Mucosa of stomach (tissue), 1 donor: Measurements from ENCODE around the gene UPF3A.
"Not testable (repeated sequence)": the region's sequence is repeated elsewhere in the genome, so short reads cannot be mapped to it uniquely, and the experiment has no call there.

ENCODE experiments used
- H3K27me3 ChIP-seq: one replicate; pipeline ENCODE4 v1.7.0; 2013; ENCODE audit warnings: mild to moderate bottlenecking, low read length; ENCODE audit not compliant: control insufficient read depth, insufficient read depth
- H3K36me3 ChIP-seq: one replicate; pipeline ENCODE4 v1.7.0; 2013; ENCODE audit warnings: low read length; ENCODE audit not compliant: control insufficient read depth, insufficient read depth
- H3K4me1 ChIP-seq: one replicate; pipeline ENCODE4 v1.7.0; 2013; ENCODE audit warnings: mild to moderate bottlenecking, low read length; ENCODE audit not compliant: control insufficient read depth, insufficient read depth
- H3K4me3 ChIP-seq: one replicate; pipeline ENCODE4 v1.7.0; 2013; ENCODE audit warnings: low read length
- H3K9ac ChIP-seq: one replicate; pipeline ENCODE4 v1.7.0; 2013; ENCODE audit warnings: mild to moderate bottlenecking, low read length, moderate library complexity
- H3K9me3 ChIP-seq: one replicate; pipeline ENCODE4 v1.7.0; 2013; ENCODE audit warnings: mild to moderate bottlenecking, low read length, moderate library complexity; ENCODE audit not compliant: control insufficient read depth
- donor health status: Pancreatic carcinoma.

Gene UPF3A

GRCh38 chr13:114328595-114328994 is 47.2 kb downstream of the UPF3A start:
- peaks cover 7% of the 10 kb centered on the region for H3K36me3 ChIP-seq

GRCh38 chr13:114330086-114330485 is 48.7 kb downstream of the UPF3A start:
- H3K4me1 ChIP-seq = peaks cover 10% of the 10 kb centered on the region
- no peak overlapping the region for H3K4me3 ChIP-seq
- H3K36me3 ChIP-seq = no peaks in the 10 kb centered on the region
- H3K27me3 ChIP-seq = no peaks in the 10 kb centered on the region
- H3K9ac ChIP-seq = no peak overlapping the region
- H3K9me3 ChIP-seq = no peaks in the 10 kb centered on the region

More at GRCh38 chr13:114328595-114328994, 47.2 kb downstream of the UPF3A start:
- Histone ChIP-seq H3K4me1 (peaks cover 3% of the 10 kb centered on the region), H3K9me3 (no peaks in the 10 kb centered on the region), H3K27me3 (no peaks in the 10 kb centered on the region), H3K9ac (no peak overlapping the region), H3K4me3 (no peak overlapping the region)

GRCh38 chr13:114333881-114334280 is 52.5 kb downstream of the UPF3A start:
- H3K27me3 ChIP-seq, H3K4me1 ChIP-seq, H3K4me3 ChIP-seq, H3K9me3 ChIP-seq, H3K9ac ChIP-seq, H3K36me3 ChIP-seq: not testable (repeated sequence)

GRCh38 chr13:114334305-114335053 is 53.1 kb downstream of the UPF3A start:
- peak overlapping the region; percentile 25 for H3K9ac ChIP-seq
- no peaks in the 10 kb centered on the region for H3K9me3 ChIP-seq
- no peaks in the 10 kb centered on the region for H3K36me3 ChIP-seq
- peaks cover 7% of the 10 kb centered on the region for H3K4me1 ChIP-seq
- H3K27me3 ChIP-seq = no peaks in the 10 kb centered on the region
- no peak overlapping the region for H3K4me3 ChIP-seq

- H3K27me3 ChIP-seq, H3K9me3 ChIP-seq, H3K4me1 ChIP-seq, H3K36me3 ChIP-seq, H3K4me3 ChIP-seq, H3K9ac ChIP-seq: not testable (repeated sequence)
These were observed 55.1 kb downstream of the UPF3A start for GRCh38 chr13:114336457-114336856.

GRCh38 chr13:114338959-114339358 is 57.6 kb downstream of the UPF3A start:
- no peaks in the 10 kb centered on the region for H3K9me3 ChIP-seq
- no peak overlapping the region for H3K9ac ChIP-seq
- H3K4me3 ChIP-seq = no peak overlapping the region
- H3K27me3 ChIP-seq = no peaks in the 10 kb centered on the region
- H3K4me1 ChIP-seq = peaks cover 7% of the 10 kb centered on the region
- no peaks in the 10 kb centered on the region for H3K36me3 ChIP-seq

GRCh38 chr13:114339857-114340534 is 58.6 kb downstream of the UPF3A start:
- Histone ChIP-seq H3K4me3 (no peak overlapping the region), H3K27me3 (no peaks in the 10 kb centered on the region), H3K4me1 (no peaks in the 10 kb centered on the region), H3K9me3 (no peaks in the 10 kb centered on the region), H3K36me3 (no peaks in the 10 kb centered on the region), H3K9ac (no peak overlapping the region)

GRCh38 chr13:114341003-114341777 is 59.8 kb downstream of the UPF3A start:
- Histone ChIP-seq H3K36me3 (no peaks in the 10 kb centered on the region), H3K4me1 (no peaks in the 10 kb centered on the region), H3K4me3 (no peak overlapping the region), H3K27me3 (no peaks in the 10 kb centered on the region), H3K9ac (no peak overlapping the region), H3K9me3 (no peaks in the 10 kb centered on the region)

GRCh38 chr13:114347256-114347655 is 65.9 kb downstream of the UPF3A start:
- not testable (repeated sequence) for H3K9ac ChIP-seq, H3K4me1 ChIP-seq, H3K27me3 ChIP-seq, H3K9me3 ChIP-seq, H3K36me3 ChIP-seq, H3K4me3 ChIP-seq

GRCh38 chr13:114352763-114353162 is 71.4 kb downstream of the UPF3A start:
- not testable (repeated sequence) for H3K9ac ChIP-seq, H3K9me3 ChIP-seq, H3K4me1 ChIP-seq, H3K4me3 ChIP-seq, H3K27me3 ChIP-seq, H3K36me3 ChIP-seq

- not testable (repeated sequence) for H3K4me1 ChIP-seq, H3K27me3 ChIP-seq, H3K9me3 ChIP-seq, H3K36me3 ChIP-seq, H3K4me3 ChIP-seq, H3K9ac ChIP-seq
These were observed 72.0 kb downstream of the UPF3A start for GRCh38 chr13:114353382-114353781.
